ENCODE measurements around the gene TMED6.

DNA sequence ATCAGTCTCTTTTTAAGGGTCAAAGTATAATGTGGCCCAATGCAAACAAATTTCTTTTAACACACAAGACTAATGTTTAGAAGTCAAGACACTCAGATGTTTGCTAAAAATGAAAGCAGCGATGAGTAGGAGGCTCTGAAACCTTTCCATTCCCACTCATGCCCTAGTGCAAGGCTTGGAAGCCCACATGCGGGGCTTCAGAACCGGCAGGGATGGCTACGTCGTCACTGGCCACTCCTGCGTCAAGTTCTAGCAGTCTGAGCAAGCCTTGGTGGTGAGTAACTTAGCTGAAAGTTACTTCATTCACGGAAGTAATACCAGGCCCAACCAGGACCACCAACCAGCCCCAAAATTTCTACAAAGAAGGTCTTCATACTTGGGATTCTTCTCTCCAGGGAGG, 14.8 kb upstream of the TMED6 start:
- no peak for TF ChIP-seq CTCF (IDR thresholded peaks at IDR 0.05; ENCODE audit: low read depth, low read length)
- TF ChIP-seq EZH2phosphoT487 (IDR thresholded peaks at IDR 0.05; ENCODE audit: low read depth): no peak

Measured in OCI-LY3 (cell line).